H9 (cell line): ENCODE measurements around the gene MAD1L1. TPM values are rescaled to one million over a fixed set of nuclear protein-coding genes. Genes with fewer than 3 reads are reported as not detected.

Source experiments
- DNase-seq: peaks from one replicate; pipeline ENCODE4 v3.0.0-alpha.2; 2017
- H2AFZ ChIP-seq: one replicate; pipeline ENCODE4 v1.6.1; 2013; ENCODE audit warnings: mild to moderate bottlenecking, low read length, control low read depth, moderate library complexity
- H2AK5ac ChIP-seq: 2 replicates; pipeline ENCODE4 v1.6.1; 2013; ENCODE audit warnings: low read length, control low read depth, mixed read lengths; ENCODE audit not compliant: insufficient read length
- H2BK120ac ChIP-seq: one replicate; pipeline ENCODE4 v1.6.1; 2013; ENCODE audit warnings: low read depth, mild to moderate bottlenecking, low read length, control low read depth, inconsistent platforms; ENCODE audit not compliant: poor library complexity, severe bottlenecking
- H2BK12ac ChIP-seq: 2 replicates; pipeline ENCODE4 v1.6.1; 2013; ENCODE audit warnings: low read length, control low read depth, mixed read lengths, low read depth; ENCODE audit not compliant: insufficient read length
- H2BK15ac ChIP-seq: 2 replicates; pipeline ENCODE4 v1.6.1; 2013; ENCODE audit warnings: low read depth, low read length, control low read depth
- H2BK20ac ChIP-seq: one replicate; pipeline ENCODE4 v1.6.1; 2013; ENCODE audit warnings: low read depth, mild to moderate bottlenecking, low read length, control low read depth, inconsistent platforms; ENCODE audit not compliant: poor library complexity, severe bottlenecking
- H2BK5ac ChIP-seq: 2 replicates; pipeline ENCODE4 v1.6.1; 2013; ENCODE audit warnings: low read length, control low read depth, mixed read lengths; ENCODE audit not compliant: insufficient read length
- H3K14ac ChIP-seq: 2 replicates; pipeline ENCODE4 v1.6.1; 2013; ENCODE audit warnings: low read length, control low read depth; ENCODE audit not compliant: insufficient read depth
- H3K18ac ChIP-seq: 2 replicates; pipeline ENCODE4 v1.6.1; 2013; ENCODE audit warnings: low read depth, mild to moderate bottlenecking, mixed read lengths, low read length, control low read depth; ENCODE audit not compliant: insufficient read length
- H3K23ac ChIP-seq: 2 replicates; pipeline ENCODE4 v1.6.1; 2013; ENCODE audit warnings: low read length, control low read depth, mixed read lengths, low read depth; ENCODE audit not compliant: insufficient read length
- H3K23me2 ChIP-seq: 2 replicates; pipeline ENCODE4 v1.6.1; 2013; ENCODE audit warnings: low read depth, mild to moderate bottlenecking, mixed read lengths, low read length, control low read depth; ENCODE audit not compliant: insufficient read length, poor library complexity, severe bottlenecking
- H3K27ac ChIP-seq: 2 replicates; pipeline ENCODE4 v1.5.1; 2013; ENCODE audit warnings: low read length, control low read depth, mixed read lengths, low read depth; ENCODE audit not compliant: insufficient read length
- H3K27me3 ChIP-seq: 2 replicates; pipeline ENCODE4 v1.6.1; 2013; ENCODE audit warnings: low read length, control low read depth, inconsistent platforms; ENCODE audit not compliant: insufficient read depth
- H3K4ac ChIP-seq: 2 replicates; pipeline ENCODE4 v1.6.1; 2013; ENCODE audit warnings: low read depth, mild to moderate bottlenecking, control low read depth, inconsistent platforms, low read length, moderate library complexity
- H3K4me1 ChIP-seq: 2 replicates; pipeline ENCODE4 v1.6.1; 2013; ENCODE audit warnings: low read length, control low read depth, inconsistent platforms; ENCODE audit not compliant: insufficient read depth
- H3K4me2 ChIP-seq: 2 replicates; pipeline ENCODE4 v1.6.1; 2013; ENCODE audit warnings: low read length, control low read depth, mixed read lengths; ENCODE audit not compliant: insufficient read length, insufficient read depth
- H3K56ac ChIP-seq: 2 replicates; pipeline ENCODE4 v1.6.1; 2013; ENCODE audit warnings: low read depth, mild to moderate bottlenecking, mixed read lengths, low read length, control low read depth; ENCODE audit not compliant: insufficient read length
- H3K79me1 ChIP-seq: 2 replicates; pipeline ENCODE4 v1.6.1; 2013; ENCODE audit warnings: low read depth, mild to moderate bottlenecking, moderate library complexity, low read length, control low read depth, inconsistent platforms; ENCODE audit not compliant: insufficient read depth, poor library complexity, severe bottlenecking
- H3K79me2 ChIP-seq: 2 replicates; pipeline ENCODE4 v1.6.1; 2013; ENCODE audit warnings: low read length, control low read depth, inconsistent platforms; ENCODE audit not compliant: insufficient read depth
- H3K9ac ChIP-seq: 2 replicates; pipeline ENCODE4 v1.6.1; 2013; ENCODE audit warnings: low read length, control low read depth, mixed read lengths; ENCODE audit not compliant: insufficient read length; ENCODE audit errors: extremely low read depth
- H3K9me3 ChIP-seq: one replicate; pipeline ENCODE4 v1.6.1; 2013; ENCODE audit warnings: low read depth, low read length, inconsistent platforms; ENCODE audit not compliant: control insufficient read depth
- H3T11ph ChIP-seq: one replicate; pipeline ENCODE4 v1.6.1; 2013; ENCODE audit warnings: mild to moderate bottlenecking, low read length, control low read depth, inconsistent platforms
- H4K20me1 ChIP-seq: one replicate; pipeline ENCODE4 v1.6.1; 2013; ENCODE audit not compliant: control insufficient read depth, insufficient read length, insufficient read depth
- H4K5ac ChIP-seq: 2 replicates; pipeline ENCODE4 v1.6.1; 2013; ENCODE audit warnings: low read depth, mild to moderate bottlenecking, mixed read lengths, low read length, control low read depth; ENCODE audit not compliant: insufficient read length
- H4K8ac ChIP-seq: replicated peaks from 2 replicates; pipeline ENCODE4 v1.6.1; 2013; ENCODE audit warnings: low read length, control low read depth, mixed read lengths, low read depth; ENCODE audit not compliant: insufficient read length
- H4K91ac ChIP-seq: 2 replicates; pipeline ENCODE4 v1.6.1; 2013; ENCODE audit warnings: low read depth, mild to moderate bottlenecking, moderate library complexity, mixed read lengths, low read length, control low read depth; ENCODE audit not compliant: insufficient read length
- H3K27ac Mint-ChIP-seq, 3 experiments: 2 replicates in 2 of 3; 3 replicates in 1 of 3; pipeline ENCODE4 v1.8.0; 2020 to 2021; ENCODE audit warnings: mixed read lengths in 3 of 3, mild to moderate bottlenecking in 1 of 3, moderate library complexity in 1 of 3
- H3K27me3 Mint-ChIP-seq: 2 replicates; pipeline ENCODE4 v1.8.0; 2021; ENCODE audit warnings: low read depth, mild to moderate bottlenecking, moderate library complexity, mixed read lengths
- H3K36me3 Mint-ChIP-seq, 3 experiments: 2 replicates in 2 of 3; 3 replicates in 1 of 3; pipeline ENCODE4 v1.8.0; 2020 to 2021; ENCODE audit warnings: low read depth in 3 of 3, mixed read lengths in 3 of 3; ENCODE audit not compliant: insufficient read depth in 1 of 3
- H3K4me1 Mint-ChIP-seq, 2 experiments: 2 replicates each; pipeline ENCODE4 v1.8.0; 2020; ENCODE audit warnings: mixed read lengths in 2 of 2
- H3K4me3 Mint-ChIP-seq, 2 experiments: 2 replicates in 1 of 2; 3 replicates in 1 of 2; pipeline ENCODE4 v1.8.0; 2020 to 2021; ENCODE audit warnings: mild to moderate bottlenecking in 2 of 2, mixed read lengths in 2 of 2, moderate library complexity in 1 of 2
- H3K9me3 Mint-ChIP-seq, 2 experiments: 2 replicates in 1 of 2; 3 replicates in 1 of 2; pipeline ENCODE4 v1.8.0; 2020; ENCODE audit warnings: mild to moderate bottlenecking in 2 of 2, mixed read lengths in 2 of 2, moderate library complexity in 1 of 2
- WGBS: extraction: QIAGEN DNeasy Blood & Tissue Kit; methylation state at CpG from one replicate; pipeline ENCODE4 v1.1.7; 2013; ENCODE audit warnings: missing lambda C conversion rate, low lambda C conversion rate, mixed read lengths; ENCODE audit not compliant: insufficient read length; ENCODE audit errors: extremely low coverage; 5-methylcytosine and 5-hydroxymethylcytosine counted together
- total RNA-seq: library from RNA; stranded (reverse); gene quantifications from 2 replicates; pipeline ENCODE4 v1.2.1, GENCODE V29; 2021
- TF ChIP-seq, protein P1 (sequence below): fragments of 200-600 bp; sonication (generic); conservative IDR thresholded peaks from 3 replicates; pipeline ENCODE4 v1.8.0; 2021; ENCODE audit warnings: antibody characterized with exemption, mild to moderate bottlenecking

The MAD1L1 gene
- total RNA-seq, 1 experiment from 2014 or later: 39.0 TPM

DNA sequence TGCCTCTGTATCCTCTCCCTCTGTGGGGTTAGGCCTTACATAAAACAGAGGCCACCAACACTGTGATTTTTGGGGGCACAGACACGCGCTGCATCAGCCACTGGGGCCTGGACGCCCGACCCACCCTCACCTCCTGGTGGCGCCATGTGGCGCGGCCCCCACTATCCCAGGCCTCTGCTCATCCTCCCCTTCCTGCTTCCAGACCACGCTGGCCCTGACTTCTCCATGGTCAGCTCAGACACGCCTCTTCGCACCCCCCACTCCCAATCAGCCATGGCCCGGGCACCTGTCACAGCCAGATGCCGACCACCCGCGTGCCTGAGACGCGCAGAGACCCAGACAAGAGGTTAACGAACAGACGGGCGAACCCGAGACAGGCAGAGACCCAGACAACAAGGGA, 298.7 kb downstream of the MAD1L1 start:
- Histone ChIP-seq H3K4me1 (no peaks in the 10 kb centered on the region), H3K79me1 (no peaks in the 10 kb centered on the region), H2BK12ac (no peak overlapping the region), H4K20me1 (no peaks in the 10 kb centered on the region), H3K23me2 (no peaks in the 10 kb centered on the region), H2BK120ac (no peak overlapping the region), H3K4me2 (no peak overlapping the region), H2BK15ac (no peak overlapping the region), H3K9ac (no peak overlapping the region), H3K56ac (no peak overlapping the region), H3T11ph (no peak overlapping the region), H2AK5ac (no peak overlapping the region), H3K9me3 (peaks cover 8% of the 10 kb centered on the region), H3K18ac (peak overlapping the region; percentile 29), H3K14ac (no peak overlapping the region; the same call in 1 of the 2 replicates), H3K27me3 (no peaks in the 10 kb centered on the region), H2BK20ac (no peak overlapping the region), H3K79me2 (no peaks in the 10 kb centered on the region), H4K91ac (no peak overlapping the region), H4K8ac (no peak overlapping the region), H2AFZ (no peak overlapping the region), H3K4ac (no peak overlapping the region), H4K5ac (no peak overlapping the region), H3K23ac (no peak overlapping the region), H2BK5ac (no peak overlapping the region), H3K27ac (no peak overlapping the region)
- WGBS: no CpG with 5 or more reads among the region's 20 CpGs
- no peak overlapping the region for H3K4me3 Mint-ChIP-seq
- peak overlapping the region; percentile 7 to 92 (median 21); a peak in 4 of 7 replicates for H3K27ac Mint-ChIP-seq
- peaks cover 0 to 5% of the 10 kb centered on the region in 2 experiments; a peak in 1 of 4 replicates for H3K4me1 Mint-ChIP-seq
- TF ChIP-seq, protein P1, sequence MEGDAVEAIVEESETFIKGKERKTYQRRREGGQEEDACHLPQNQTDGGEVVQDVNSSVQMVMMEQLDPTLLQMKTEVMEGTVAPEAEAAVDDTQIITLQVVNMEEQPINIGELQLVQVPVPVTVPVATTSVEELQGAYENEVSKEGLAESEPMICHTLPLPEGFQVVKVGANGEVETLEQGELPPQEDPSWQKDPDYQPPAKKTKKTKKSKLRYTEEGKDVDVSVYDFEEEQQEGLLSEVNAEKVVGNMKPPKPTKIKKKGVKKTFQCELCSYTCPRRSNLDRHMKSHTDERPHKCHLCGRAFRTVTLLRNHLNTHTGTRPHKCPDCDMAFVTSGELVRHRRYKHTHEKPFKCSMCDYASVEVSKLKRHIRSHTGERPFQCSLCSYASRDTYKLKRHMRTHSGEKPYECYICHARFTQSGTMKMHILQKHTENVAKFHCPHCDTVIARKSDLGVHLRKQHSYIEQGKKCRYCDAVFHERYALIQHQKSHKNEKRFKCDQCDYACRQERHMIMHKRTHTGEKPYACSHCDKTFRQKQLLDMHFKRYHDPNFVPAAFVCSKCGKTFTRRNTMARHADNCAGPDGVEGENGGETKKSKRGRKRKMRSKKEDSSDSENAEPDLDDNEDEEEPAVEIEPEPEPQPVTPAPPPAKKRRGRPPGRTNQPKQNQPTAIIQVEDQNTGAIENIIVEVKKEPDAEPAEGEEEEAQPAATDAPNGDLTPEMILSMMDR: peak; percentile 46
- H3K27me3 Mint-ChIP-seq: no peaks in the 10 kb centered on the region
- H3K9me3 Mint-ChIP-seq: peaks cover 15 to 23% of the 10 kb centered on the region in 2 experiments
- DNase-seq: no peak
- peaks cover 15 to 22% (median 20%) of the 10 kb centered on the region in 3 experiments for H3K36me3 Mint-ChIP-seq
